Measurements from ENCODE around the gene ASB1. TPM values are rescaled to one million over a fixed set of nuclear protein-coding genes. Genes with fewer than 3 reads are reported as not detected.

ASB1 gene
- polyA plus RNA-seq, 1 donor (not counting 4 experiments of a cell fraction or from before 2014, with no cell fraction given), result 13.0 TPM

DNA sequence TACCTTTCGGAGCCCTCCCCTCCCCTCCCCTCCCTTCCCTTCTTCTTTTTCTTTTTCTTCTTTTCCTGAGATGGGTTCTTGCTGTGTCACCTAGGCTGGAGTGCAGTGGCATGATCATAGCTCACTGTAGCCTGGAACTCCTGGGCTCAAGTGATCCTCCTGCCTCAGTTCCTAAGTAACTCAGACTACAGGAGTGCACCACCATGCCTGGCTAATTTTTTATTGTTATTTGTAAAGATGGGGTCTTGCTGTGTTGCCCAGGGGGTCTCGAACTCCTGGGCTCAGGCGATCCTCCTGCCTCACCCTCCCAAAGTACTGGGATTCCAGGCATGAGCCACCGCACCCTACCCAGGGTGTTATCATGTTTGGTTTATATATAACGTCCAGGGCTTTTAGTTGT, 66.7 kb downstream of the ASB1 start:
- no peaks in the 10 kb centered on the region for H3K4me1 ChIP-seq (ENCODE audit: control insufficient read depth, extremely low read depth, insufficient read depth, low read length)
- H3K79me2 ChIP-seq (ENCODE audit: control insufficient read depth, insufficient read depth, low read length), result no peaks in the 10 kb centered on the region
- H3K27ac ChIP-seq (ENCODE audit: control insufficient read depth, insufficient read depth, low read length), result no peak overlapping the region
- no peaks in the 10 kb centered on the region for H3K9me3 ChIP-seq (ENCODE audit: control insufficient read depth, low read depth, low read length)
- no peak overlapping the region for H3K4me3 ChIP-seq (ENCODE audit: control insufficient read depth in 2 of 3, extremely low read depth in 1 of 3, insufficient read depth in 2 of 3, low read depth in 1 of 3, low read length in 3 of 3)
- FAIRE-seq (no peak), DNase-seq (ENCODE audit: low read depth, low spot score) (no peak)
- no peak overlapping the region for H2AFZ ChIP-seq (ENCODE audit: control insufficient read depth, low read length)
- no peaks in the 10 kb centered on the region for H3K36me3 ChIP-seq (ENCODE audit: control insufficient read depth in 2 of 2, extremely low read depth in 1 of 2, insufficient read depth in 2 of 2, low read length in 2 of 2)
- dilution Hi-C loops (cut with MboI; ENCODE audit: extremely low pct_ligation_motif_present, low sequenced_read_pairs), result no loop called here
- H3K9me1 ChIP-seq (ENCODE audit: control insufficient read depth, extremely low read depth, insufficient read depth, low read length), result no peaks in the 10 kb centered on the region
- no peak overlapping the region for H3K9ac ChIP-seq (ENCODE audit: control insufficient read depth, extremely low read depth, insufficient read depth, low read length)
- H4K20me1 ChIP-seq (ENCODE audit: control insufficient read depth, extremely low read depth, insufficient read depth, low read length), result no peaks in the 10 kb centered on the region
- TF ChIP-seq, protein P1, sequence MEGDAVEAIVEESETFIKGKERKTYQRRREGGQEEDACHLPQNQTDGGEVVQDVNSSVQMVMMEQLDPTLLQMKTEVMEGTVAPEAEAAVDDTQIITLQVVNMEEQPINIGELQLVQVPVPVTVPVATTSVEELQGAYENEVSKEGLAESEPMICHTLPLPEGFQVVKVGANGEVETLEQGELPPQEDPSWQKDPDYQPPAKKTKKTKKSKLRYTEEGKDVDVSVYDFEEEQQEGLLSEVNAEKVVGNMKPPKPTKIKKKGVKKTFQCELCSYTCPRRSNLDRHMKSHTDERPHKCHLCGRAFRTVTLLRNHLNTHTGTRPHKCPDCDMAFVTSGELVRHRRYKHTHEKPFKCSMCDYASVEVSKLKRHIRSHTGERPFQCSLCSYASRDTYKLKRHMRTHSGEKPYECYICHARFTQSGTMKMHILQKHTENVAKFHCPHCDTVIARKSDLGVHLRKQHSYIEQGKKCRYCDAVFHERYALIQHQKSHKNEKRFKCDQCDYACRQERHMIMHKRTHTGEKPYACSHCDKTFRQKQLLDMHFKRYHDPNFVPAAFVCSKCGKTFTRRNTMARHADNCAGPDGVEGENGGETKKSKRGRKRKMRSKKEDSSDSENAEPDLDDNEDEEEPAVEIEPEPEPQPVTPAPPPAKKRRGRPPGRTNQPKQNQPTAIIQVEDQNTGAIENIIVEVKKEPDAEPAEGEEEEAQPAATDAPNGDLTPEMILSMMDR (optimal IDR thresholded peaks at IDR 0.05 in 1 of 3, IDR thresholded peaks at IDR 0.05 in 1 of 3, conservative IDR thresholded peaks at IDR 0.05 in 1 of 3; ENCODE audit: extremely low read depth in 1 of 3, insufficient read depth in 2 of 3, low read length in 3 of 3), result no peak
- no peak for TF ChIP-seq EZH2 (IDR thresholded peaks at IDR 0.05; ENCODE audit: low read length)
- H3K27me3 ChIP-seq (ENCODE audit: control insufficient read depth, extremely low read depth, insufficient read depth, low read length), result no peaks in the 10 kb centered on the region
- no peak overlapping the region for H3K4me2 ChIP-seq (ENCODE audit: control insufficient read depth, extremely low read depth, insufficient read depth, low read depth, low read length)

DNA sequence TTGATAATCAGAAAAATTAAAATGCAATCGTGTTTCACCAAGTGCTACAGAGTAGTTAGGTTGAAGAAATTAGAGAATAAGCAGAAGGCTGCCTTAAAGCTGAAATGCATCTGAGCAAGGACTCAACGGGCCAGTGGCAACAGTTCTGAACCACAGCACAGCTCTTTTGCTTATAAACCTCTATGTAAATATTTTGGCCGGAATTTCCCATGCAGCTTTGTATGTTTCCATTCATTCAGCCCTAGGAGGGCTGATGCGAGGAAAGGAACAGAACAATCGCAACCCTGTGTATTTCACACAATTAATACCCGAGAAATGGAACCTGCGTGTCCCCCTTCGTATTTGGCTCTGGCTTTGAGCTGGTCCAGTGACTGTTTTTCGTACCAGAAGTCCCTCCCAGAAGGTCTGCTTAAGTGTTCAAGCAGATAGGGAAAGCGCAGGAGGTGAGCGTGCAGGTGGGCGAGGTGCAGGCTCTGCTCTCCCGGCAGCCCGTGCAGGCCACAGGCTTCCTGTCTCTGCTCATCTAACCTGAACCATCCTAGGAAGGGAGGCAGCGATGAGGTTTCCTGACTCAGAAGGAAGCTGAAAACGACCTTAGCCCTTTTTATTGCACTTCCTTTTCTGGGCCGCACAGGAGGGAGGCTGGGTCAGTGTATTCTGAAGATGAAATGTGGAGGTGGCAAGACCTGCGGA, 67.3 kb downstream of the ASB1 start:
- Histone ChIP-seq H3K9me3 (ENCODE audit: control insufficient read depth, low read depth, low read length) (no peaks in the 10 kb centered on the region), H4K20me1 (ENCODE audit: control insufficient read depth, extremely low read depth, insufficient read depth, low read length) (no peaks in the 10 kb centered on the region), H3K9me1 (ENCODE audit: control insufficient read depth, extremely low read depth, insufficient read depth, low read length) (no peaks in the 10 kb centered on the region), H3K79me2 (ENCODE audit: control insufficient read depth, insufficient read depth, low read length) (no peaks in the 10 kb centered on the region), H3K9ac (ENCODE audit: control insufficient read depth, extremely low read depth, insufficient read depth, low read length) (no peak overlapping the region), H3K36me3 (ENCODE audit: control insufficient read depth in 2 of 2, extremely low read depth in 1 of 2, insufficient read depth in 2 of 2, low read length in 2 of 2) (no peaks in the 10 kb centered on the region), H3K27ac (ENCODE audit: control insufficient read depth, insufficient read depth, low read length) (no peak overlapping the region), H3K27me3 (ENCODE audit: control insufficient read depth, extremely low read depth, insufficient read depth, low read length) (no peaks in the 10 kb centered on the region), H2AFZ (ENCODE audit: control insufficient read depth, low read length) (no peak overlapping the region), H3K4me1 (ENCODE audit: control insufficient read depth, extremely low read depth, insufficient read depth, low read length) (no peaks in the 10 kb centered on the region), H3K4me2 (ENCODE audit: control insufficient read depth, extremely low read depth, insufficient read depth, low read depth, low read length) (no peak overlapping the region), H3K4me3 (ENCODE audit: control insufficient read depth in 2 of 3, extremely low read depth in 1 of 3, insufficient read depth in 2 of 3, low read depth in 1 of 3, low read length in 3 of 3) (no peak overlapping the region)
- dilution Hi-C loops (cut with MboI; ENCODE audit: extremely low pct_ligation_motif_present, low sequenced_read_pairs), result no loop called here
- FAIRE-seq (no peak), DNase-seq (ENCODE audit: low read depth, low spot score) (no peak)
- no peak for TF ChIP-seq EZH2 (IDR thresholded peaks at IDR 0.05; ENCODE audit: low read length)
- TF ChIP-seq, protein P1 (optimal IDR thresholded peaks at IDR 0.05 in 1 of 3, IDR thresholded peaks at IDR 0.05 in 1 of 3, conservative IDR thresholded peaks at IDR 0.05 in 1 of 3; ENCODE audit: extremely low read depth in 1 of 3, insufficient read depth in 2 of 3, low read length in 3 of 3), result no peak

Measured in keratinocyte (primary cell).